Activated naive CD4-positive, alpha-beta T cell treated with anti-CD3 and anti-CD28 coated beads, Interleukin-2, amount 50 U/mL, for 24 hours (primary cell): Measurements from ENCODE around the gene PRKN.

ENCODE experiments used
- H3K27ac Mint-ChIP-seq: one replicate; pipeline ENCODE4 v1.8.0; 2021; ENCODE audit warnings: mild to moderate bottlenecking, mixed read lengths
- H3K27me3 Mint-ChIP-seq: one replicate; pipeline ENCODE4 v1.8.0; 2021; ENCODE audit warnings: mixed read lengths
- H3K36me3 Mint-ChIP-seq: one replicate; pipeline ENCODE4 v1.8.0; 2021; ENCODE audit warnings: mixed read lengths
- H3K4me1 Mint-ChIP-seq: one replicate; pipeline ENCODE4 v1.8.0; 2021; ENCODE audit warnings: mixed read lengths
- H3K4me3 Mint-ChIP-seq: one replicate; pipeline ENCODE4 v1.8.0; 2021; ENCODE audit warnings: mild to moderate bottlenecking, mixed read lengths
- H3K9me3 Mint-ChIP-seq: one replicate; pipeline ENCODE4 v1.8.0; 2021; ENCODE audit warnings: mixed read lengths

The PRKN gene

DNA sequence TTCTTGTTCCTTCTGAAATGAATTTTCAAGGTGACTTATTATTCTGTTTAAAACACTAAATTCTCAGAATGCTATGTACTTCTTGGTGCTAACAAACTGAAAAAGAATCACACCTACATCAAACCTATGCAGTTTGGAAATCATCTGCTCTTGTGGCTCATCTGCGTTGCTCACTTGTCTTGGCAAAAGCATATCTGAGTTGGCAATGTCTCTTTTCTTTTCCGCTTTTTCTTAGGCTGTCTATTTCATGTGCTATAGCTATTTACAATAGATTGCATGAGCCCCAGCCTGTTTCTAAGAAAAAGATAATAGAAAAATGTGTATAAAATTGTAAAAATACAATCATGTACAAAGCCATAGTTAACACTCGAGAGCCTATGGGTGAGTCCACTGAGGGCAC, 1104.8 kb downstream of the PRKN start:
- no peak overlapping the region for H3K27ac Mint-ChIP-seq
- H3K9me3 Mint-ChIP-seq: no peaks in the 10 kb centered on the region
- peaks cover 2% of the 10 kb centered on the region for H3K36me3 Mint-ChIP-seq
- H3K27me3 Mint-ChIP-seq: no peaks in the 10 kb centered on the region
- H3K4me3 Mint-ChIP-seq: no peak overlapping the region
- no peaks in the 10 kb centered on the region for H3K4me1 Mint-ChIP-seq

DNA sequence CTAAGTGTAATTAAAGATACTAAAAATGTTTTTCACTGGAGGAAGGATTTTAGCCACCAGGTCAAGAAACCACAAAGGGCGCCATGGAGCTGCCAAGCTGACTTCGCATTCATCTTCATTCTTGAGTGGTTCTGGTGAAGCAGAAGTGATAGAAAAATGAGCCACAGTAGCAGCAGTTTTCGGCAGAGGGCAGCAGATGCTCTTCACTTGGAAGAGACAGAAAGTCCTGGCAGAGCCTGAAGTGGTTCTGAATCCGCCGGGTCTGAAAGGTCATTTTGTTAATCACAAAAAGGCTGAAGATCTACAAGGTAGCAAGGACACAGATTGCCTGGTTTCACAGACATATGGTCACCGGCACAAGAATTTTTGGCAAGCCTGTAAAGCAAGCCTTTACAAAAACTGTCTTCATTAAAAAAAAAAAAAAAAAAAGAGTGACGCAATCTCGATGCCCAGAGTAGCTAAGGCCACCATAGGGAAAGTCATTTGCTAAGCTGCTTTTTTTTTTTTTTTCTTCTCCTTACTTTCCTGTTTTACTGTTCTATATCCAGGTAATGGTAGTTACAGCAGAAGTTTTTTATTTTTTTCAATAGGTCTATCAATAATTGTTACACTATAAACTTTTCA, 1108.6 kb downstream of the PRKN start:
- no peaks in the 10 kb centered on the region for H3K4me1 Mint-ChIP-seq
- no peaks in the 10 kb centered on the region for H3K27me3 Mint-ChIP-seq
- no peak overlapping the region for H3K27ac Mint-ChIP-seq
- H3K36me3 Mint-ChIP-seq: peaks cover 2% of the 10 kb centered on the region
- H3K4me3 Mint-ChIP-seq: no peak overlapping the region
- no peaks in the 10 kb centered on the region for H3K9me3 Mint-ChIP-seq

DNA sequence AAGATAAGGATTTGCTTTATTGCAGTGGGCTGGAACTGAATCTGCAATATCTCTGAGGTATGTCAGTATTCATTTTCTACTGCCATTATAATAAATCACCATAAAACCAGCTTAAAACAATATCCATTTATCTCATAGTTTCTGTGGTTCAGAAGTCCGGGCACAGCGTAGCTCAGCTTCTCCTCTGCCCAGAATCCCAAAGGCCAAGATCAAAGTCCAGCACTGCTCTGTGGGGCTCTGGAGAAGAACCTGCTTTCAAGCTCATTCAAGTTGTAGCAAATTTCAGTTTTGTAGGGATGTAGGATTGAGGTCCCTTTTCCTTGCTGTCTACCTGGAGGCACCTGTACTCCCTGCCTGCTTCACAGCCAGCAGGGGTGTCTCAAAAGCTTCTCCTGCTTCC, 1113.9 kb downstream of the PRKN start:
- no peak overlapping the region for H3K27ac Mint-ChIP-seq
- no peaks in the 10 kb centered on the region for H3K27me3 Mint-ChIP-seq
- H3K9me3 Mint-ChIP-seq: no peaks in the 10 kb centered on the region
- no peak overlapping the region for H3K4me3 Mint-ChIP-seq
- no peaks in the 10 kb centered on the region for H3K4me1 Mint-ChIP-seq
- no peaks in the 10 kb centered on the region for H3K36me3 Mint-ChIP-seq

DNA sequence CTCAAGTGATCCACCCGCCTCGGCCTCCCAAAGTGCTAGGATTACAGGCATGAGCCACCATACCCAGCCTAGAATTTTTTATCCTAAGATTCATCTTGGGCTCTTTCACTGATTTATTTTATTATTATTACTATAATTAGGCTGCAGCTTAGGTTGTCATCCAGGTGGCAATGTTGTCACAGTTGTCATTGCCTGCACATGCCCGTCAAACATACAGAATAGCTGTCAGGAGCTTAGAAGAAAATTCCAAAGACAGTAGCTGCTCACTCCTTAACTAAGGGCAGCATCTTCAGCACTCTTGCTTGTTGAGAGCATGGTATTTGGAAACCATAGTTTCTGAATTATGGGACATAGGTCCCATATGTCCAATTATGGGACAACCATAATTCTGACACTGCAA, 1118.8 kb downstream of the PRKN start:
- Mint-ChIP-seq H3K9me3 (no peaks in the 10 kb centered on the region), H3K27me3 (no peaks in the 10 kb centered on the region), H3K4me3 (no peak overlapping the region), H3K27ac (no peak overlapping the region), H3K36me3 (no peaks in the 10 kb centered on the region), H3K4me1 (no peaks in the 10 kb centered on the region)

DNA sequence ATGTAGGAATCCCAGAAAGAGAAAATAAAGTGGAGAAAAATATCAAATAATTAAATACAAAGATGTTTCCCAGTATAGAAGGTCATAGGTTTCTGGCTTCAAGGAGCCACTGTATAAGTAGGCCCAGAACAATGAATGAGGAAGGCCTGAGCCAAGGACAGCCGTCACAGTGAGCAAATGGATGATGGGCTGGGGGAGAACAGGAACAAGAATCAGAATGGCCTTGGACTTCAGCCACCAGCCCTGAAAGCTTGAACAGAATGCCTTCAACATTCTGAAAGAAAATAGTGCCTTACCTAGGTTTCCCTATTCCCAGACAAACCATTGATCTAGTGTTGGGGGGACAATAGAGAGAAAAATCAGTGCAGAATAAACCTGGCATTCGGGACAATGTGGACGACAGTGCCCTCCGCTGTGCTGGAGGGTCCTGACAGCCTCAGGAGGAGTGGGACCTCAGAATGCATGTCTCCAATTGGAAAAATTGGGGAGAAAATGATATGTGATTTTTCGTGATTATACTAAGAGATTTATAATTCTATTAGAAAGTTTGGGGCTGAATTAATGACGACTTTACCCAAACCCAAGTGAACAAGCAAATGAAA, 1119.8 kb downstream of the PRKN start:
- no peak overlapping the region for H3K27ac Mint-ChIP-seq
- no peaks in the 10 kb centered on the region for H3K4me1 Mint-ChIP-seq
- H3K9me3 Mint-ChIP-seq: no peaks in the 10 kb centered on the region
- no peaks in the 10 kb centered on the region for H3K27me3 Mint-ChIP-seq
- H3K4me3 Mint-ChIP-seq: no peak overlapping the region
- no peaks in the 10 kb centered on the region for H3K36me3 Mint-ChIP-seq

DNA sequence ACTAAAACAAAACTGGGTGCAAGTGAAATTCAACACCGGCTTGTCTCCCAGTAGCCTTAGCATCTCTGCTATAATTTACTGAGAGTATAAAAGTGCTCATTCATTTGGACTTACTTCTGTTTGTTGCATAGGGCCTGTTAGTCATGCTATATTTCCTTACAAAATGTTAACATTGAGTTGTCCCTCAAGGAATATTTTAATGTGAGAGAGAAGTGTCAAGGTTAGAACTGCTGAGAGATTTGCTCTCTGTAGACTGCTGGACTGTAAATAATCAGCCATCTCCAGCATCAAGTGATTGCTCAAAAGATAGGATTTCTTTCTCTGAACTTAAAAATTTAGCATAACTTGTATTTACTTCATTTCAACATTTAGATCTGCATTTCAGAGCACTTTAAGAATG, 1125.2 kb downstream of the PRKN start:
- Mint-ChIP-seq H3K4me1 (no peaks in the 10 kb centered on the region), H3K4me3 (no peak overlapping the region), H3K36me3 (peaks cover 1% of the 10 kb centered on the region), H3K9me3 (no peaks in the 10 kb centered on the region), H3K27me3 (no peaks in the 10 kb centered on the region), H3K27ac (no peak overlapping the region)

DNA sequence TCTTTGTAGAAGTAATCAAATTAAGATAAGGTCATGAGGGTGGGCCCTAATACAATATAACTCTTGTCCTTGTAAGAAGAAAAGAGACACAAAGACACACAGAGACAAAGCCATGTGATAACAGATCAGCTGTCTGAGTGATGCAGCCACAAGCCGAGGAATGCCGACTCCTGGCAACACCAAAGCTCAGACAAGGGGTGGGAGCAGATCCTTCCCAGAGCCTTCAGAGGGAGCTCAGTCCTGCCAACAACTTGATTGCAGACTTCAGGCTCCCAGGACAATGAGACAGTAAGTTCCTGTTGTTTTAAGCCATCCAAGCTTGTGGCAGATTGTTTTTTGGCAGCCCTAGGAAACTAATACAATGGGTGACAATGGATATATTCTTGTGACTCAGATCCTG, 1128.7 kb downstream of the PRKN start:
- no peaks in the 10 kb centered on the region for H3K9me3 Mint-ChIP-seq
- peaks cover 6% of the 10 kb centered on the region for H3K36me3 Mint-ChIP-seq
- no peak overlapping the region for H3K4me3 Mint-ChIP-seq
- no peaks in the 10 kb centered on the region for H3K27me3 Mint-ChIP-seq
- no peaks in the 10 kb centered on the region for H3K4me1 Mint-ChIP-seq
- no peak overlapping the region for H3K27ac Mint-ChIP-seq

DNA sequence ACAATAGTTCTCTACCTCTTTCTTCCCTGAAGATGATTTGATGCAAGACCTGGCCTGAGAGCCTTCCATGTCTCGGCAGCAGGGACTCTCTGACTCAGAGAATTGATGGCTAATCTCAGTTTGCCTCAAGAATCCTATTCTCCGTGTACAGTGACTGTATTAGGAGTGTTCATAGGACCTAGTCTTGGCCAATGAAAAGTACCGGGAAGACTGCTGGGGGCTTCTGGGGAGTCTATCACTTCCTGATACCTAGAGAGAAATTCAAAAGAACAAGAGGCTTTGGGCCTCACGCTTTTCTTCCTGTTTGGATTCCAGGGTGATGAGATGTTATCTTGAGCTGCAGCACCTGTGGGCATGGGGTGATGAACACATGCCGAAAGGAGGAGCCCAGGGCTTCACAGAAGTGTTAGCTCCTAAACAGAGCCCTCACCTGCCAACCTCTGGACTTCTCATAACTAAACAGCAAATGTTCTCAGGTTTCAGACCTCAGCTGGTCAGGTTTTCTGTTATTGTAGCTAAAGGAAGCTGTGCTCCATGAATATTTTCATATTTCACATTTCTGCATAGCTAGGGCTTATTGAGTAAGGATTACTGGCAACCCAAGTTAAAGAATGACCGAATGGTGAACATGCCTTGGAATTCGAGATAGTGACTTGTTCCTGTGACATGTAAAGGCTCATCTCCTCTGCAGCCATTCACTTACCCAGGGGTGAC, 1130.6 kb downstream of the PRKN start:
- Mint-ChIP-seq H3K36me3 (peaks cover 6% of the 10 kb centered on the region), H3K9me3 (no peaks in the 10 kb centered on the region), H3K4me3 (no peak overlapping the region), H3K27me3 (no peaks in the 10 kb centered on the region), H3K27ac (no peak overlapping the region), H3K4me1 (no peaks in the 10 kb centered on the region)

DNA sequence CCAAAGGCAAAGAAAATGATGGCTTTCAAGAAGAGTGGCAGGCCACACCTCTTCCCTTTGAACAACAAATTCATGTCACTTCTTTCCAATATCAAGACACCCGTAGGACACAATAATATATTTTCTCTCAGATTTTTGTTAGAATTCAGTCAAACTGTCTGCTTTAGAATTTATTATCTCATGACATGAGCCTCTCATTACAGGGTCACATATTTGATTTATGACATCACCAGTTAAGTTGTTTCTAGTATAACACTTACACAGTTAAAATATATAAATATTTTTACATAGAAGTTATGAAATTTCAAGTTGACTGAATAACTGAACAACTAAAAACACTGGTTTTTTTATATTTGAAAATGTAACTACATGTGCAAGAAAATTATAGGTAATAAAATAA, 1133.2 kb downstream of the PRKN start:
- Mint-ChIP-seq H3K4me1 (no peaks in the 10 kb centered on the region), H3K9me3 (no peaks in the 10 kb centered on the region), H3K36me3 (peaks cover 6% of the 10 kb centered on the region), H3K4me3 (no peak overlapping the region), H3K27ac (no peak overlapping the region), H3K27me3 (no peaks in the 10 kb centered on the region)

DNA sequence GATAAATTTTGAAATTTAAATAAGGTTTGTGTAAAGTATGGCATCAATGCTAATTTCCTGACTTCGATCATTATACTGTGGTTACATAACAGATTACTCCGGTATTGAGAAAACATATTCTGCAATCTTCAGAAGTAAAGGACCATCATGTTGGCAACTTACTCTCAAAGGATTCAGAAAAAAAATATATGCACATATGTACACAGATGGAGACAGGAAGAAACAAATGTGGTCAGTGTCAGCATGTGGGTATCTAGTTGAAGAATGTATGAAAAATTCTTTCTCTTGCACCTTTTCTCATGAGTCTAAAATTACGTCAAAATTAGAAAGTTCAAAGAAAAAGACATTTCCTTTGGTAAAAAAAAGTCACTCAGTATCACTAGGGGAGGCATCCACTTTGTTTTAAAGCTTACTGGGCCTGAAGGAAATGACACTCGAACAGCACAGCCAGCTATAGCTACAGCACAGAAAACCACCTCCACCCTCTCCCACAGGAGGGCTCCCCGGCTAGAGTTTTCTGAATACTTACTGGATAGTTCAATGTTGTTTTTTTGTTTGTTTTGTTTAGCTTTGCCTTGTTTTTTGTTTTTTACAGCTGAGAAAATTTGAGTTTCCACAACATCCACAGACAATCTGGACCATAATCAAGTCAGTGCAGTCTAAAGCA, 1136.5 kb downstream of the PRKN start:
- no peaks in the 10 kb centered on the region for H3K9me3 Mint-ChIP-seq
- no peaks in the 10 kb centered on the region for H3K27me3 Mint-ChIP-seq
- H3K36me3 Mint-ChIP-seq: peaks cover 5% of the 10 kb centered on the region
- no peak overlapping the region for H3K27ac Mint-ChIP-seq
- H3K4me3 Mint-ChIP-seq: no peak overlapping the region
- H3K4me1 Mint-ChIP-seq: no peaks in the 10 kb centered on the region

DNA sequence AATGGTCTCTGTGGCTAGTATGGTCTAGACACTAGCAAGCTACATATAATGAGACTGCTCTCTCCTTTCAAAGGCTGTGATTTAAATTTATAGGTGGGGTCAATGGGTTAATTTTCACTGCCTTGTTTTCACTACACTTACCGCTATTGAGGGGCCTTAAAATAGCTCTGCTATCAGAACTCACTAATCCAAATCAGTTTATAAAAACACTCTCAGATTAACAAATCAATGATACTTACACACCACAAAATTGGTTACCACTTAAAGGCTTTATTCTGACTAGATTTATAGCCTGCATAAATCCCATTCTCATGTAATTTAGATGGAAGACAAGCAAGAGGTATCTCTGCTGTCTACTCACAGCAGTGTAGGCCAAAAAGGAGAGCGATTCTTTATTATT, 1140.7 kb downstream of the PRKN start:
- Mint-ChIP-seq H3K4me1 (no peaks in the 10 kb centered on the region), H3K27ac (no peak overlapping the region), H3K9me3 (no peaks in the 10 kb centered on the region), H3K36me3 (no peaks in the 10 kb centered on the region), H3K27me3 (no peaks in the 10 kb centered on the region), H3K4me3 (no peak overlapping the region)

DNA sequence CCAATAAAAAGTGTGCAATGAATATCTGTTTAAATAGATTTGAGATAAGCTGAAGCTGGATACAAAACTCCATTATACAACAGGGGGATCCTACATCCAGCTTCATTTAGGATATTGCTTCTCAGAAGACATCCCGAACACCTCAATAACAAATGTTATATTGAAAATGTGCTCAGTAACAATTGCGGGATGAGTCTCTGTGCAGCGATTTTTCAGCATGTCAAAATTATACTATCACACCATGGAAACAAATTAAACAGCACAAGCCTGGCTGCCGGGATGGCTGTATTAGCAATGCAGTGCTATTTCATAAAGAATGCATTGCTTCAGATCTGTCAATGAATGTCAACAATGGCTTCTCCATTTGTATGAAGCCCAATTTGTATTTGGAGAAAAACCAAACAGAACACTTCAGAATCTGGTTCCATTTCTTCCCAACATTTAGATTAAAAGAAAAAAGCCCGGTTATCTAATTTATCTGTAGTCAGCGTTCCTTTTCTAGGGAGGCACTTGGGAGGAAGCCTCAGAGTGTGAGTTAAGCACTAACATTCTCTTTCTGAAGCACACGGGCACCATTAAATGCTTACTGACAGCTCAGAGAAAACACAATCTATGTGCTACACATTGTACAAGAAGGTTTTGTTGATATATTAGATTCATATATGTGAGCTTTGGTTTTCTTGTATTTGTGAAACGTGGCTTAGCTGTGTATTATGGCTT, 1142.8 kb downstream of the PRKN start:
- no peaks in the 10 kb centered on the region for H3K4me1 Mint-ChIP-seq
- no peaks in the 10 kb centered on the region for H3K27me3 Mint-ChIP-seq

DNA sequence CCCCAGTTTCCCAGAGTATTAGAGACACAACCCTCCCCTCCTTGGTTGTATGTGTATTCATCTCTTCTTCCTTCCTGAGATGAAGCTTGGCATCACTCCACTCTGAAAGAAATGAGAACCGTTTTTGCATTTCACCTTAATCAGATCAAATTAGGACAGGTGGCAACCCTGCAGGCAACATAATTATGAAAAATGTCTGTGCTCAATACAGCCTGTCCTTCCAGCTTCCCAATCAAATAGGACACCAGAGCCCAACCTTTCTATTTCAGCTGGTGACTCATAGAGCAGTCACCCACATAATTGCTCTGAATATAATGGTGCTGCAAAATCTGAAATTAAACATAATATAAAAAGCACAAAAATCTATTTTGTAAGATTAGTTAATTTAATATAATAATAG, 1143.5 kb downstream of the PRKN start:
- Mint-ChIP-seq H3K9me3 (no peaks in the 10 kb centered on the region), H3K4me1 (no peaks in the 10 kb centered on the region), H3K27me3 (no peaks in the 10 kb centered on the region), H3K4me3 (no peak overlapping the region), H3K36me3 (no peaks in the 10 kb centered on the region), H3K27ac (no peak overlapping the region)

More for the DNA sequence above, 1142.8 kb downstream of the PRKN start:
- Mint-ChIP-seq H3K36me3 (no peaks in the 10 kb centered on the region), H3K4me3 (no peak overlapping the region), H3K27ac (no peak overlapping the region), H3K9me3 (no peaks in the 10 kb centered on the region)

DNA sequence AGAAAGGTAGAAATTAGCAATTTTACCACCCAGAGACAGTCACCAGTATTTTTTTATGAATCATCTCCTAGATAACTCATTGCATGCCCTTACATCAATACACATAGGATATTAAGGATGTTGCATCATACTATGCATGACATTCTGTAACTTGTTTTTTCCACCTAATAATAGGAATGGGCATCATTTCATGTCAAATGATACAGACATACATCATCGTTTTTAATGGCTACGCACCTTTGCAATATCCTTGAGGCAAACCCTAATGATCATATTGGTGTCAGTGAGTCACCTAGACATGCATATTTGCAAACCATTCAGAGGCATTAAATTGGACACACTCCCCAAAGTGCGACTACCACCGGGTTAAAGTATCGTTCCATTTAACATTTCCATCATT, 1144.0 kb downstream of the PRKN start:
- H3K27ac Mint-ChIP-seq: no peak overlapping the region
- H3K4me1 Mint-ChIP-seq: no peaks in the 10 kb centered on the region
- no peaks in the 10 kb centered on the region for H3K36me3 Mint-ChIP-seq
- no peaks in the 10 kb centered on the region for H3K27me3 Mint-ChIP-seq
- no peak overlapping the region for H3K4me3 Mint-ChIP-seq
- no peaks in the 10 kb centered on the region for H3K9me3 Mint-ChIP-seq

DNA sequence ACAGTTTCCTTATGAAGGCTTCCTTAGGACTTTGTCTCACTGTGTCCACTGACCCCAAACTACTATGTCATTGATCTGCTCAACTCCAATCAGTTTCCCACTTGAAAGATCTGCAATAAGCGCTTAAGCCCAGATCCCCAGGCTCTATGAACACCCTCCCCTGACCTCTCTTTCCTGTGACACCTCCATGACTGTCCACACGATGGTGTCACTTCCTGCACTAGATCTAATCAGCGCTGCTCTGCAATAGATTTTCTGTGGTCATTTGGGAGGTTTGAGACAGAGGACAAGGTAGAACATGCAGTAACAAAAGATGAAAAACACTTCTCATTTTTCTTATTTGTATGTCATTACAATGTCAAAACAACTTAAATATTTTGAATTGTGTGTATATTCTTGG, 1149.1 kb downstream of the PRKN start:
- Mint-ChIP-seq H3K4me1 (no peaks in the 10 kb centered on the region), H3K36me3 (no peaks in the 10 kb centered on the region), H3K27me3 (no peaks in the 10 kb centered on the region), H3K9me3 (no peaks in the 10 kb centered on the region), H3K4me3 (no peak overlapping the region), H3K27ac (no peak overlapping the region)
